Glutamatergic neuron (in vitro differentiated cells): ENCODE results near the gene ASTE1. TPM values are rescaled to one million over a fixed set of nuclear protein-coding genes. Genes with fewer than 3 reads are reported as not detected.
"Not testable (repeated sequence)": the region's sequence is repeated elsewhere in the genome, so short reads cannot be mapped to it uniquely, and the experiment has no call there.

ENCODE experiments used
- DNase-seq: peaks from one replicate; pipeline ENCODE4 v3.0.0; 2022
- H3K27ac Mint-ChIP-seq: one replicate; pipeline ENCODE4 v1.8.0; 2020; ENCODE audit warnings: mild to moderate bottlenecking, mixed read lengths, inconsistent platforms; ENCODE audit not compliant: unreplicated experiment
- H3K27me3 Mint-ChIP-seq: one replicate; pipeline ENCODE4 v1.8.0; 2020; ENCODE audit warnings: mild to moderate bottlenecking, moderate library complexity, mixed read lengths, inconsistent platforms; ENCODE audit not compliant: unreplicated experiment
- H3K36me3 Mint-ChIP-seq: one replicate; pipeline ENCODE4 v1.8.0; 2020; ENCODE audit warnings: mild to moderate bottlenecking, mixed read lengths, inconsistent platforms; ENCODE audit not compliant: unreplicated experiment
- H3K4me1 Mint-ChIP-seq: one replicate; pipeline ENCODE4 v1.8.0; 2020; ENCODE audit warnings: mild to moderate bottlenecking, low read depth, mixed read lengths, inconsistent platforms; ENCODE audit not compliant: unreplicated experiment
- H3K4me3 Mint-ChIP-seq: one replicate; pipeline ENCODE4 v1.8.0; 2020; ENCODE audit warnings: mild to moderate bottlenecking, mixed read lengths, inconsistent platforms; ENCODE audit not compliant: unreplicated experiment
- H3K9me3 Mint-ChIP-seq: one replicate; pipeline ENCODE4 v1.8.0; 2020; ENCODE audit warnings: mild to moderate bottlenecking, moderate library complexity, mixed read lengths, inconsistent platforms; ENCODE audit not compliant: unreplicated experiment
- CTCF ChIP-seq: fragments of 200-600 bp; sonication (generic); IDR thresholded peaks from one replicate; pipeline ENCODE4 v1.5.0; 2021; ENCODE audit not compliant: partially characterized antibody, unreplicated experiment
- total RNA-seq: library from RNA; stranded (reverse); fragmentation: NEBNext Ultra II Directional; extraction: Animal tissue kit (Norgen Biotek cat#: 25700); gene quantifications from one replicate; pipeline ENCODE4 v1.2.1, GENCODE V29; 2021; ENCODE audit not compliant: unreplicated experiment

The ASTE1 gene
- total RNA-seq, 1 donor from 2014 or later: 5.8 TPM

DNA sequence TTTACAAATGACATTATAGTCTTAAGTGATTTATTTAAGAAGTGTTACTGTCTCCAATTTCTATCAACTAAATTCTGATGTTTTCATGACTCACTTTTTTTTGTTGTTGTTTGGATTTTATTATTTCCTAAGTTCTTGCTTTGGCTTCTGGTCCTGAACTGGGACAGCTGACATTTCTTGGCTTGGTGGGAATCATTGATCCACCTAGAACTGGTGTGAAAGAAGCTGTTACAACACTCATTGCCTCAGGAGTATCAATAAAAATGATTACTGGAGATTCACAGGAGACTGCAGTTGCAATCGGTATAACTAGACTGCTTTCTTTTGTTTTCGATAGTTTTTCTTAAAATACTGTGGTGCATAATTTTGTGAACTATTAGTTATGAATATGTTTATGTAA is 47.5 kb downstream of the ASTE1 start:
- no peak for DNase-seq
- Mint-ChIP-seq H3K27ac (no peak overlapping the region), H3K27me3 (no peaks in the 10 kb centered on the region), H3K4me1 (peaks cover 3% of the 10 kb centered on the region), H3K9me3 (no peaks in the 10 kb centered on the region), H3K4me3 (no peak overlapping the region), H3K36me3 (no peaks in the 10 kb centered on the region)
- TF ChIP-seq CTCF: no peak

DNA sequence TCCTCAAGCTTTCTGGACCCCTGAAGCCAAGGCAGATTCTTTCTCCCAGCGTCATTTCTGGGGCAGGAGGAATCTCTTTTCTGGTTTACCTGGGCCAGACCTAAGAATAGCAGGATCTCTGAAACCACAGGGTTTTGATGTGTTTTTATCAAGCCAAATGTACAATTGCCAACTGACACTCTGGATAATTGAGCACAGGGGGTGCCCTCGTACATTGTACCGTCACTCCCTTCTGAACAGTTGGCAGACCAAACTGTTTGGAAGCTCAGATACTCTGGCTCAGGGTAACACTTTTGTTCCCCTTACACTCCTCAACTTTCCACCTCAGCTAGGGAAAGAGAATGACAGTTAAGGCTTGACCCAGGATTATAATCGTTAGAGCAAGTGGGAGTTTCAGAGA is 49.9 kb downstream of the ASTE1 start:
- TF ChIP-seq CTCF: no peak
- DNase-seq: no peak
- H3K36me3 Mint-ChIP-seq: no peaks in the 10 kb centered on the region
- no peak overlapping the region for H3K4me3 Mint-ChIP-seq
- H3K9me3 Mint-ChIP-seq: peaks cover 2% of the 10 kb centered on the region
- H3K27ac Mint-ChIP-seq: no peak overlapping the region
- H3K4me1 Mint-ChIP-seq: peaks cover 3% of the 10 kb centered on the region
- no peaks in the 10 kb centered on the region for H3K27me3 Mint-ChIP-seq

- peaks cover 3% of the 10 kb centered on the region for H3K4me1 Mint-ChIP-seq
- TF ChIP-seq CTCF: no peak
- H3K27me3 Mint-ChIP-seq: no peaks in the 10 kb centered on the region
- no peak for DNase-seq
- no peak overlapping the region for H3K4me3 Mint-ChIP-seq
- no peaks in the 10 kb centered on the region for H3K36me3 Mint-ChIP-seq
- peaks cover 3% of the 10 kb centered on the region for H3K9me3 Mint-ChIP-seq
- H3K27ac Mint-ChIP-seq: no peak overlapping the region
Measured at GRCh38 chr3:130975251-130975650, 51.4 kb downstream of the ASTE1 start.

GRCh38 chr3:130974201-130974600 is 52.4 kb downstream of the ASTE1 start:
- Mint-ChIP-seq H3K9me3 (peaks cover 4% of the 10 kb centered on the region), H3K4me1 (peaks cover 3% of the 10 kb centered on the region), H3K4me3 (no peak overlapping the region), H3K27me3 (no peaks in the 10 kb centered on the region), H3K27ac (no peak overlapping the region), H3K36me3 (no peaks in the 10 kb centered on the region)
- no peak for TF ChIP-seq CTCF
- DNase-seq: no peak

DNA sequence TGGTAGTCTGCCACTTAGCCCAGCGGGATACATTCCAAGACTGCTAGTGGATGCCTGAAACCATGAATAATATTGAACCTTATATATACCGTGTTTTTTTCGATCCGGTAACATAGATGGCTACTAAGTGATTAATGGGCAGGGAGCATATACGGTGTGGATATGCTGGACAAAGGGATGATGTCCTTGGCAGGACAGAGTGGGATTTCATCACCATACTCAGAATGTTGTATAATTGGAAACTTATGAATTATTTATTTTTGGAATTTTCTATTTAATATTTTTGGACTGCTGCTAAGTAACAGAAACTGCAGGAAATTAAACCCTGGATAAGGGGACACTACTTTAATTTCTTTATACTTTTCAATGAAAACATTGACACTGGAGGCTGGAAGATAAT is 53.2 kb downstream of the ASTE1 start:
- no peak for TF ChIP-seq CTCF
- H3K9me3 Mint-ChIP-seq: peaks cover 4% of the 10 kb centered on the region
- H3K4me1 Mint-ChIP-seq: peaks cover 3% of the 10 kb centered on the region
- no peak overlapping the region for H3K4me3 Mint-ChIP-seq
- no peaks in the 10 kb centered on the region for H3K27me3 Mint-ChIP-seq
- H3K27ac Mint-ChIP-seq: no peak overlapping the region
- DNase-seq: no peak
- no peaks in the 10 kb centered on the region for H3K36me3 Mint-ChIP-seq

DNA sequence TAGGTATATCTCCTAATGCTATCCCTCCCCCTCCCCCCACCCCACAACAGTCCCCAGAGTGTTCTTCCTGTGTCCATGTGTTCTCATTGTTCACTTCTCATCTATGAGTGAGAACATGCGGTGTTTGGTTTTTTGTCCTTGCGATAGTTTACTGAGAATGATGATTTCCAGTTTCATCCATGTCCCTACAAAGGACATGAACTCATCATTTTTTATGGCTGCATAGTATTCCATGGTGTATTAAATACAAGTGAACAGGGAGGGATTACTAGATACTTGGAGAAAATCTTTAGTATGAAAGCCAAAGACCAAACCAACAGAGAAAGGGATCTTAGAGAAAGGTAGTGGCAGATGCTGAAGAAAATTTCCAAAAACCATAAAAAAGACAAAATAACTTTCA is 54.0 kb downstream of the ASTE1 start:
- H3K4me1 Mint-ChIP-seq, H3K9me3 Mint-ChIP-seq, H3K27ac Mint-ChIP-seq, H3K27me3 Mint-ChIP-seq, H3K4me3 Mint-ChIP-seq, H3K36me3 Mint-ChIP-seq, DNase-seq: not testable (repeated sequence)
